GM21447 (cell line): ENCODE measurements around the gene SPRTN.
A peak's percentile ranks its signal among the peaks of the same experiment; 100 is the strongest.
"Not testable (repeated sequence)": the region's sequence is repeated elsewhere in the genome, so short reads cannot be mapped to it uniquely, and the experiment has no call there.

Experiments
- ATAC-seq: cut with Tn5 transposase; IDR thresholded peaks from one replicate; pipeline ENCODE4 v1.9.1; 2021; ENCODE audit not compliant: unreplicated experiment

The SPRTN gene

GRCh38 chr1:231335663-231336602, 2.2 kb upstream of the SPRTN start:
- ATAC-seq = no peak

GRCh38 chr1:231337043-231337471, 1.0 kb upstream of the SPRTN start:
- peak; percentile 14 for ATAC-seq

- peak; percentile 70 for ATAC-seq
These were observed 422 bp upstream of the SPRTN start, which contains the start of gene EXOC8 for GRCh38 chr1:231337472-231338269. Gene EXOC8 (minus strand): TSS chr1:231337852. CDS start chr1:231337745, 107 bp downstream.

GRCh38 chr1:231340328-231341013, 2.4 kb downstream of the SPRTN start:
- ATAC-seq = no peak

GRCh38 chr1:231347961-231348360, 9.9 kb downstream of the SPRTN start:
- ATAC-seq = no peak

GRCh38 chr1:231348442-231348841, 10.3 kb downstream of the SPRTN start:
- ATAC-seq = no peak

- ATAC-seq = not testable (repeated sequence)
These were observed 10.8 kb downstream of the SPRTN start for GRCh38 chr1:231348856-231349255.

GRCh38 chr1:231351816-231352215, 13.7 kb downstream of the SPRTN start:
- no peak for ATAC-seq

GRCh38 chr1:231353086-231353485, 15.0 kb downstream of the SPRTN start:
- ATAC-seq = no peak

GRCh38 chr1:231354330-231355020, 16.4 kb downstream of the SPRTN start:
- no peak for ATAC-seq

GRCh38 chr1:231355171-231355570, 17.1 kb downstream of the SPRTN start:
- no peak for ATAC-seq

- ATAC-seq = no peak
These were observed 19.2 kb downstream of the SPRTN start for GRCh38 chr1:231357187-231357772.

GRCh38 chr1:231357831-231358354, 19.8 kb downstream of the SPRTN start:
- peak; percentile 69 for ATAC-seq

GRCh38 chr1:231359113-231359512, 21.0 kb downstream of the SPRTN start:
- no peak for ATAC-seq

- no peak for ATAC-seq
These were observed 24.2 kb downstream of the SPRTN start for GRCh38 chr1:231362325-231362724.

GRCh38 chr1:231363624-231364023, 25.5 kb downstream of the SPRTN start:
- no peak for ATAC-seq

GRCh38 chr1:231364192-231364591, 26.1 kb downstream of the SPRTN start:
- no peak for ATAC-seq

GRCh38 chr1:231369282-231369681, 31.2 kb downstream of the SPRTN start:
- no peak for ATAC-seq

GRCh38 chr1:231372501-231372900, 34.4 kb downstream of the SPRTN start:
- ATAC-seq = no peak

GRCh38 chr1:231374394-231374793, 36.3 kb downstream of the SPRTN start:
- ATAC-seq = no peak
